Measurements from ENCODE around the gene TRIM65.
"Not testable (repeated sequence)": the region's sequence is repeated elsewhere in the genome, so short reads cannot be mapped to it uniquely, and the experiment has no call there.

The TRIM65 gene

GRCh38 chr17:75895370-75896155 lies 1.2 kb downstream of the TRIM65 start:
- DNase-seq (ENCODE audit: low read depth in 3 of 3), result no peak

- no peak for DNase-seq (ENCODE audit: low read depth in 3 of 3)
These were observed 2.6 kb downstream of the TRIM65 start for GRCh38 chr17:75894049-75894733.

- no peak for DNase-seq (ENCODE audit: low read depth in 3 of 3)
These were observed 3.3 kb downstream of the TRIM65 start for GRCh38 chr17:75893305-75894048.

GRCh38 chr17:75892556-75893224 lies 4.1 kb downstream of the TRIM65 start:
- DNase-seq (ENCODE audit: low read depth in 3 of 3), result no peak

- no peak for DNase-seq (ENCODE audit: low read depth in 3 of 3)
These were observed 4.9 kb downstream of the TRIM65 start for GRCh38 chr17:75891605-75892555.

- DNase-seq (ENCODE audit: low read depth in 3 of 3), result no peak
These were observed 5.6 kb downstream of the TRIM65 start for GRCh38 chr17:75891022-75891604.

GRCh38 chr17:75889454-75889853 lies 7.3 kb downstream of the TRIM65 start:
- DNase-seq (ENCODE audit: low read depth in 3 of 3), result no peak

- DNase-seq (ENCODE audit: low read depth in 3 of 3), result no peak
These were observed 8.3 kb downstream of the TRIM65 start for GRCh38 chr17:75888484-75888883.

GRCh38 chr17:75885860-75886259 lies 10.9 kb downstream of the TRIM65 start:
- not testable (repeated sequence) for DNase-seq (ENCODE audit: low read depth in 3 of 3)

- no peak for DNase-seq (ENCODE audit: low read depth in 3 of 3)
These were observed 11.3 kb downstream of the TRIM65 start for GRCh38 chr17:75885431-75885830.

- DNase-seq (ENCODE audit: low read depth in 3 of 3), result no peak
These were observed 14.9 kb downstream of the TRIM65 start for GRCh38 chr17:75881678-75882454.

- no peak for DNase-seq (ENCODE audit: low read depth in 3 of 3)
These were observed 16.5 kb downstream of the TRIM65 start for GRCh38 chr17:75880266-75880665.

- DNase-seq (ENCODE audit: low read depth in 3 of 3), result no peak
These were observed 18.4 kb downstream of the TRIM65 start, which contains the start of gene TRIM47 for GRCh38 chr17:75878174-75878998. TSS of gene TRIM47 (minus strand) at chr17:75878581. CDS start at chr17:75878548, 33 bp downstream.

GRCh38 chr17:75877752-75878173 lies 19.0 kb downstream of the TRIM65 start:
- peak; percentile 37 to 68 (median 54) for DNase-seq (ENCODE audit: low read depth in 3 of 3)

- DNase-seq (ENCODE audit: low read depth in 3 of 3), result peak in 1 of 3 experiments; percentile 56
These were observed 19.6 kb downstream of the TRIM65 start for GRCh38 chr17:75876938-75877751.

- peak in 1 of 3 experiments; percentile 75 for DNase-seq (ENCODE audit: low read depth in 3 of 3)
These were observed 20.4 kb downstream of the TRIM65 start for GRCh38 chr17:75876190-75876937.

GRCh38 chr17:75875940-75876189 lies 20.9 kb downstream of the TRIM65 start:
- DNase-seq (ENCODE audit: low read depth in 3 of 3), result no peak

Data from stimulated activated CD4-positive, alpha-beta T cell treated with anti-CD3 and anti-CD28 coated beads, TNF-alpha, amount 100 ng/mL, for 24 hours (primary cell).